Mesenchymal stem cell (in vitro differentiated cells and primary cell): ENCODE measurements around the gene MVK.

ENCODE experiments used
- DNase-seq: peaks from one replicate; pipeline ENCODE4 v3.0.0-alpha.2; 2013
- H2AFZ ChIP-seq: one replicate; pipeline ENCODE4 v1.6.1; 2013; ENCODE audit warnings: low read depth, mild to moderate bottlenecking, control low read depth, inconsistent platforms, low read length, moderate library complexity
- H2AK5ac ChIP-seq: 2 replicates; pipeline ENCODE4 v1.6.1; 2013; ENCODE audit warnings: low read length, moderate library complexity, mild to moderate bottlenecking, inconsistent platforms; ENCODE audit not compliant: severe bottlenecking
- H2BK120ac ChIP-seq: one replicate; pipeline ENCODE4 v1.6.1; 2013; ENCODE audit warnings: low read depth, mild to moderate bottlenecking, inconsistent platforms, low read length, moderate library complexity
- H2BK12ac ChIP-seq, 2 experiments: one replicate each; pipeline ENCODE4 v1.6.1; 2013; ENCODE audit warnings: inconsistent platforms in 2 of 2, low read length in 2 of 2, mild to moderate bottlenecking in 2 of 2, moderate library complexity in 2 of 2, control low read depth in 1 of 2
- H2BK15ac ChIP-seq: one replicate; pipeline ENCODE4 v1.6.1; 2013; ENCODE audit warnings: mild to moderate bottlenecking, low read depth, inconsistent platforms; ENCODE audit not compliant: poor library complexity, severe bottlenecking
- H2BK5ac ChIP-seq: 2 replicates; pipeline ENCODE4 v1.6.1; 2013; ENCODE audit warnings: low read depth, mild to moderate bottlenecking, low read length, control low read depth, inconsistent platforms; ENCODE audit not compliant: poor library complexity, severe bottlenecking
- H3K14ac ChIP-seq, 2 experiments: one replicate each; pipeline ENCODE4 v1.6.1; 2013; ENCODE audit warnings: inconsistent platforms in 2 of 2, low read length in 2 of 2, control low read depth in 1 of 2, mild to moderate bottlenecking in 1 of 2, moderate library complexity in 1 of 2
- H3K18ac ChIP-seq, 2 experiments: one replicate each; pipeline ENCODE4 v1.6.1; 2013; ENCODE audit warnings: inconsistent platforms in 2 of 2, low read length in 2 of 2, control low read depth in 1 of 2, low read depth in 1 of 2, mild to moderate bottlenecking in 1 of 2
- H3K23ac ChIP-seq, 2 experiments: one replicate each; pipeline ENCODE4 v1.6.1; 2013; ENCODE audit warnings: inconsistent platforms in 2 of 2, low read length in 2 of 2, mild to moderate bottlenecking in 2 of 2, moderate library complexity in 2 of 2, control low read depth in 1 of 2
- H3K27ac ChIP-seq: 2 replicates; pipeline ENCODE4 v1.5.1; 2013; ENCODE audit warnings: mild to moderate bottlenecking, moderate library complexity, low read length, control low read depth, inconsistent platforms; ENCODE audit not compliant: poor library complexity, severe bottlenecking
- H3K27me3 ChIP-seq, 2 experiments: 2 replicates each; pipeline versions ENCODE4 v1.6.1 to v1.7.0; 2013; ENCODE audit warnings: low read length in 2 of 2, mild to moderate bottlenecking in 2 of 2, moderate library complexity in 2 of 2, control low read depth in 1 of 2, inconsistent platforms in 1 of 2; ENCODE audit not compliant: control insufficient read depth in 1 of 2, insufficient read depth in 1 of 2
- H3K36me3 ChIP-seq, 2 experiments: 2 replicates each; pipeline versions ENCODE4 v1.6.1 to v1.7.0; 2013; ENCODE audit warnings: low read length in 2 of 2, control low read depth in 1 of 2, inconsistent platforms in 1 of 2, low read depth in 1 of 2, mild to moderate bottlenecking in 1 of 2; ENCODE audit not compliant: insufficient read depth in 2 of 2, control insufficient read depth in 1 of 2
- H3K4ac ChIP-seq, 2 experiments: one replicate each; pipeline ENCODE4 v1.6.1; 2013; ENCODE audit warnings: inconsistent platforms in 2 of 2, low read length in 2 of 2, mild to moderate bottlenecking in 2 of 2, moderate library complexity in 2 of 2, control low read depth in 1 of 2, low read depth in 1 of 2
- H3K4me1 ChIP-seq: 2 replicates; pipeline ENCODE4 v1.6.1; 2013; ENCODE audit warnings: low read depth, low read length, control low read depth; ENCODE audit not compliant: control insufficient read depth, insufficient read depth
- H3K4me2 ChIP-seq: 2 replicates; pipeline ENCODE4 v1.6.1; 2013; ENCODE audit warnings: low read length, mild to moderate bottlenecking, inconsistent platforms; ENCODE audit not compliant: poor library complexity, severe bottlenecking
- H3K4me3 ChIP-seq, 2 experiments: 2 replicates each; pipeline versions ENCODE4 v1.5.1 to v1.7.0; 2013; ENCODE audit warnings: low read length in 2 of 2, mild to moderate bottlenecking in 2 of 2, control low read depth in 1 of 2, low read depth in 1 of 2; ENCODE audit not compliant: insufficient read depth in 1 of 2
- H3K79me1 ChIP-seq: replicated peaks from 2 replicates; pipeline ENCODE4 v1.6.1; 2013; ENCODE audit warnings: mild to moderate bottlenecking, control low read depth, low read length, inconsistent platforms; ENCODE audit not compliant: poor library complexity, severe bottlenecking
- H3K9ac ChIP-seq: 2 replicates; pipeline ENCODE4 v1.7.0; 2013; ENCODE audit warnings: mild to moderate bottlenecking, low read length, moderate library complexity
- H3K9me3 ChIP-seq: 2 replicates; pipeline ENCODE4 v1.7.0; 2013; ENCODE audit warnings: mild to moderate bottlenecking, low read length; ENCODE audit not compliant: control insufficient read depth
- H4K8ac ChIP-seq: one replicate; pipeline ENCODE4 v1.6.1; 2013; ENCODE audit warnings: inconsistent platforms, mild to moderate bottlenecking, low read length, moderate library complexity
- H4K91ac ChIP-seq: one replicate; pipeline ENCODE4 v1.6.1; 2013; ENCODE audit warnings: mild to moderate bottlenecking, low read length, inconsistent platforms
- WGBS: methylation state at CpG from one replicate; pipeline ENCODE4 v1.1.7; 2013; ENCODE audit warnings: mixed read lengths; 5-methylcytosine and 5-hydroxymethylcytosine counted together

Gene MVK

DNA sequence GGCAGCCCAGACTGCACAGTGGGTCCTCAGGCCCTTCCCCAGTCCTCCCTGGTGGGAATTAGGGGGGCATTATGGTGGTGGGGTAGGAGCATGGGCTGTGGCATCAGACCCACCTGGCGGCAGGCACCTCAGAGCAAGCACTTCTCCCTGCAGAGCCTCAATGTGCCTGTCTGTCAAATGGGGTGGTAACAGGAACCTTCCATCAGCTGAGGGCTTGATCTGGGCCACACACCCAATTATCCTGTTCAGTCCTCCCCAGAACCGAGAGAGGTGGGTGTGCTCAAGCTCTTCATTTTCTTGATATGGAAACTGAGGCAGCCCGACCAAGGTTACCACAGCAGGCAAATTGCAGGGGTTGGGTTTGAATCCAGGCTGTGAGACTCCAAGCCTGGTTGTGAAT, 38.4 kb downstream of the MVK start:
- no peak overlapping the region for H4K91ac ChIP-seq
- no peak overlapping the region for H2BK120ac ChIP-seq
- H3K14ac ChIP-seq, result no peak overlapping the region
- H3K4me3 ChIP-seq, result no peak overlapping the region
- no peak overlapping the region for H2AK5ac ChIP-seq
- no peaks in the 10 kb centered on the region for H3K36me3 ChIP-seq
- no peak overlapping the region for H3K23ac ChIP-seq
- H3K9ac ChIP-seq, result no peak overlapping the region
- no peak overlapping the region for H3K4ac ChIP-seq
- peaks cover 82 to 90% of the 10 kb centered on the region in 2 experiments for H3K27me3 ChIP-seq
- no peak overlapping the region for H2BK12ac ChIP-seq
- DNase-seq, result no peak
- no peak overlapping the region for H4K8ac ChIP-seq
- H3K9me3 ChIP-seq, result peaks cover 6% of the 10 kb centered on the region
- peaks cover under 1% of the 10 kb centered on the region for H3K4me1 ChIP-seq
- WGBS, result 86% methylated on average over 3 of the region's 3 CpGs
- no peaks in the 10 kb centered on the region for H3K79me1 ChIP-seq
- no peak overlapping the region for H3K18ac ChIP-seq
- H2BK15ac ChIP-seq, result no peak overlapping the region
- H3K4me2 ChIP-seq, result no peak overlapping the region
- H3K27ac ChIP-seq, result no peak overlapping the region
- no peak overlapping the region for H2BK5ac ChIP-seq
- H2AFZ ChIP-seq, result no peak overlapping the region

DNA sequence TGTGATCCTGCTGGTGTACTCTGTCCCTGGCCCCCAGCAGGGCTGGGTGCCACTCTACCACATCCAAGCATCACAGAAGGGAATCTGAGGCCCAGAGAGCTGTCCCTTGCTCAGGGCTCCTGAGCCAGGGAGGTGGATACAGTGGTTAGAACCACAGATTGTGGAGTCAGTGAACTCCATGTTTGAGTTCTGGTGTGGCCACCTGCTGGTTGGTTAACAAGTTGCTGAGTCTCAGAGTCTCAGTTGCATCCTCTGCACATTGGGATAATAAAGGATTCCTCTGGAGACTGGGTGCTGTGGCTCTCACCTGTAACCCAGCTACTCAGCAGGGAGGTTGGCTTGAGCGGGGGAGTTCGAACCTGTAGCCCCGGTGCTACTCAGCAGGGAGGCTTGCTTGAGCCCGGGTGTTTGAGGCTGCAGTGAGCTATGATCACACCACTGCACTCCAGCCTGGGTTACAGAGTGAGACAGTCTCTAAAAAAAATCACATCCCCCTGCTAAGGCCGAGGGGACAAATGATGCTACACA, 39.4 kb downstream of the MVK start:
- Histone ChIP-seq H2BK120ac (no peak overlapping the region), H2BK12ac (no peak overlapping the region), H3K4me1 (no peaks in the 10 kb centered on the region), H3K36me3 (no peaks in the 10 kb centered on the region), H3K14ac (no peak overlapping the region), H3K23ac (no peak overlapping the region), H3K27ac (no peak overlapping the region), H2BK15ac (no peak overlapping the region), H4K91ac (no peak overlapping the region), H3K79me1 (no peaks in the 10 kb centered on the region), H3K18ac (no peak overlapping the region), H4K8ac (no peak overlapping the region), H3K4ac (no peak overlapping the region), H2AK5ac (no peak overlapping the region), H2AFZ (no peak overlapping the region), H3K9me3 (peaks cover 6% of the 10 kb centered on the region), H3K27me3 (peaks cover 81 to 92% of the 10 kb centered on the region in 2 experiments), H2BK5ac (no peak overlapping the region), H3K9ac (no peak overlapping the region), H3K4me2 (no peak overlapping the region), H3K4me3 (no peak overlapping the region)
- peak; percentile 38 for DNase-seq
- WGBS, result 66% methylated on average over 5 of the region's 5 CpGs

DNA sequence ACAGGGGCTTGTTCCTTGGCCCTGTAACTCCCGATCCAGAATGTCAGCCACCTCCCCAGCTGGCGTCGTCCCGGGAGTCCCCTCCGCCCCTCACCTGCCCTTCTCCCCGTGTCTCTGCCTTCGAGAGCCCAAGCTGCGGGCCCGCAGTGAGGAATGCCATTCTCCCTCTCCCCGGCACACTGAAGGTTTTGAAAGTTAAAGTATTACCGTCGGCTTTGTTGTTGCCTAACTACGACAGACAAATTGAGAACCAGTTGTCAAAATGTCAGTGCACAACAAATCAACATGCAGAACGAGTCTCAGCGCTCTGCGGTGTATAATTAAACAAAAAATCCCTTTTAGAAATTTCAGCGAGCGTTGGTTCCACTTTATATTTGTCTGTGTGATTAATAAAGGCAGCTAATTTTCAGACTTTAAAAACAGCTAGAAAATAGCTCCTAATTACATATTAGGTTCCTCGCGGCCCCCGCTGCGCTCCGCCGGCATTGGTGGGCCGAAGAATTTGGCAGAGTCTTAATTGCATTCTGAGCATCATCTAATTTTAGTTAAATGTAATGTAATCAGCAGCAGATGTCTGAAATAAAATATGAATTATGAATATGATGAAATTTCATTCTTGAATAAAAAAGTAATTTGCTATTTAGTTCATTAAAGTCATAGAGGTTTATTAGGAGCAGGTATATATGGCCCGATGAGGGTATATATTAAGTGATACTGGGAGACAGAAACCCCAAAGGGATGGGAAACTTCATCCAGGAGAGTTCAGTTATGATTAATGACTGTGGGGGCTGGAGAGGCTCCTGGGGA, 40.3 kb downstream of the MVK start:
- no peak for DNase-seq
- Histone ChIP-seq H2AFZ (no peak overlapping the region), H3K4me3 (no peak overlapping the region), H2BK5ac (no peak overlapping the region), H4K91ac (no peak overlapping the region), H2BK120ac (no peak overlapping the region), H3K36me3 (no peaks in the 10 kb centered on the region), H4K8ac (no peak overlapping the region), H3K4me1 (no peaks in the 10 kb centered on the region), H3K14ac (no peak overlapping the region), H3K4me2 (no peak overlapping the region), H3K27me3 (peaks cover 76 to 91% of the 10 kb centered on the region in 2 experiments), H3K23ac (peak overlapping the region in 1 of 2 experiments; percentile 10), H3K4ac (no peak overlapping the region), H2BK15ac (no peak overlapping the region), H2AK5ac (no peak overlapping the region), H2BK12ac (no peak overlapping the region), H3K9ac (no peak overlapping the region), H3K79me1 (no peaks in the 10 kb centered on the region), H3K27ac (no peak overlapping the region), H3K18ac (no peak overlapping the region), H3K9me3 (peaks cover 4% of the 10 kb centered on the region)
- WGBS, result 73% methylated on average over 17 of the region's 26 CpGs

DNA sequence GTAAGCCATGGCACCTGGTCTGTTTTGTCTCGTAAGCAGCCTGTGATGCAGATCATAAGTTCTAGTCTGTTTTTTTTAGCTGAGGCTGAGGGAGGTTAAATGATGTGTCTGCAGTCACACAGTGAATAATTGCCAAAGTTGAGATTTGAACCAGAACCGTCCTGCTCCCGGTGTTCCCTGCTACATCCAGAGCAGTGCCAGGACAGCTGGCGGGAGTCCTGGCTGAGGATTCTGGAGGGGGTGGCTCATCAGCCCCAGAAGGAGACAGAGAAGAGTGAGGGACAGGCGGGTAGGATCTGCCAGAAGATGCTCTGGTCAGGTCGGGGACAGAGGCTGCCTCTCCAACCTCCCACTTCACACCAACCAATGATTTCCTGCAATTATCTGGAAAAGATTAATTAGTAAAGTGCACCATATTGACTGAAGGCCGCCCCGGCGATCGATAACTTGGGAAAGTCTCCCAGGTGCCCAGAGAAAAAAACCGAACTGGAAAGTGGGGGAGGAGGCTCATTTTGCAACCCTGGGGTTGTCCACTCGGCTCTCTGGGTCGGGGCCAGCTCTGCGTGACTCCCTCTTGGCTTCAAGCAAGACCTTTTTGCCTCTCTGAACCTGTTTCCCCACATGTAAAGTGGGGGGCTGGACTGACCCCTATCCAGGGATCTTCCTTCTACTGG, 42.1 kb downstream of the MVK start:
- H3K18ac ChIP-seq, result no peak overlapping the region
- H3K27me3 ChIP-seq, result peaks cover 72 to 96% of the 10 kb centered on the region in 2 experiments
- no peak overlapping the region for H4K8ac ChIP-seq
- H2BK120ac ChIP-seq, result no peak overlapping the region
- no peaks in the 10 kb centered on the region for H3K79me1 ChIP-seq
- no peaks in the 10 kb centered on the region for H3K36me3 ChIP-seq
- no peak overlapping the region for H2AK5ac ChIP-seq
- no peak overlapping the region for H2AFZ ChIP-seq
- H2BK12ac ChIP-seq, result no peak overlapping the region
- no peak overlapping the region for H2BK15ac ChIP-seq
- no peaks in the 10 kb centered on the region for H3K4me1 ChIP-seq
- no peak overlapping the region for H3K9ac ChIP-seq
- WGBS, result 88% methylated on average over 9 of the region's 14 CpGs
- H3K4me3 ChIP-seq, result no peak overlapping the region
- DNase-seq, result no peak
- H3K14ac ChIP-seq, result no peak overlapping the region
- no peak overlapping the region for H4K91ac ChIP-seq
- H3K27ac ChIP-seq, result no peak overlapping the region
- H3K23ac ChIP-seq, result peak overlapping the region in 1 of 2 experiments; percentile 48
- no peak overlapping the region for H3K4me2 ChIP-seq
- no peaks in the 10 kb centered on the region for H3K9me3 ChIP-seq
- no peak overlapping the region for H3K4ac ChIP-seq
- H2BK5ac ChIP-seq, result no peak overlapping the region
